Endodermal cell (in vitro differentiated cells): ENCODE measurements around the gene ZNF440. TPM values are rescaled to one million over a fixed set of nuclear protein-coding genes. Genes with fewer than 3 reads are reported as not detected.

ENCODE experiments used
- DNase-seq: peaks from one replicate; pipeline ENCODE4 v3.0.0-alpha.2; 2017
- H3K27ac ChIP-seq: 2 replicates; pipeline ENCODE4 v1.5.1; 2013; ENCODE audit warnings: mild to moderate bottlenecking, low read depth, low read length, moderate library complexity
- H3K27me3 ChIP-seq: 2 replicates; pipeline ENCODE4 v1.6.1; 2013; ENCODE audit warnings: mild to moderate bottlenecking, low read length, moderate library complexity; ENCODE audit not compliant: insufficient read depth, control insufficient read depth, poor library complexity, severe bottlenecking
- H3K36me3 ChIP-seq: 2 replicates; pipeline ENCODE4 v1.7.0; 2013; ENCODE audit warnings: mild to moderate bottlenecking, low read length, moderate library complexity; ENCODE audit not compliant: control insufficient read depth, insufficient read depth
- H3K4me1 ChIP-seq: one replicate; pipeline ENCODE4 v1.7.0; 2013; ENCODE audit warnings: low read length; ENCODE audit not compliant: control insufficient read depth, insufficient read depth
- H3K4me3 ChIP-seq: 2 replicates; pipeline ENCODE4 v1.5.1; 2013; ENCODE audit warnings: mild to moderate bottlenecking, low read length, moderate library complexity
- H3K9ac ChIP-seq: 2 replicates; pipeline ENCODE4 v1.6.1; 2013; ENCODE audit warnings: mild to moderate bottlenecking, low read length, moderate library complexity; ENCODE audit not compliant: poor library complexity, severe bottlenecking; ENCODE audit errors: extremely low read depth
- H3K9me3 ChIP-seq: 2 replicates; pipeline ENCODE4 v1.6.1; 2013; ENCODE audit warnings: mild to moderate bottlenecking, low read length, moderate library complexity; ENCODE audit not compliant: control insufficient read depth
- H3K27ac Mint-ChIP-seq: 2 replicates; pipeline ENCODE4 v1.8.0; 2020; ENCODE audit warnings: mixed read lengths
- H3K27me3 Mint-ChIP-seq: 2 replicates; pipeline ENCODE4 v1.8.0; 2021; ENCODE audit warnings: mild to moderate bottlenecking, mixed read lengths; ENCODE audit not compliant: insufficient read depth
- H3K36me3 Mint-ChIP-seq: 2 replicates; pipeline ENCODE4 v1.8.0; 2020; ENCODE audit warnings: low read depth, mixed read lengths
- H3K4me1 Mint-ChIP-seq: 2 replicates; pipeline ENCODE4 v1.8.0; 2020; ENCODE audit warnings: mixed read lengths
- H3K4me3 Mint-ChIP-seq: 2 replicates; pipeline ENCODE4 v1.8.0; 2020; ENCODE audit warnings: mild to moderate bottlenecking, moderate library complexity, mixed read lengths
- H3K9me3 Mint-ChIP-seq: 2 replicates; pipeline ENCODE4 v1.8.0; 2020; ENCODE audit warnings: mild to moderate bottlenecking, mixed read lengths
- WGBS, 2 experiments: methylation state at CpG; one replicate each; pipeline versions ENCODE4 v1.1.5 to v1.1.7; 2013; ENCODE audit warnings: missing lambda C conversion rate in 2 of 2, mixed read lengths in 1 of 2; ENCODE audit not compliant: insufficient coverage in 1 of 2, insufficient read length in 1 of 2; 5-methylcytosine and 5-hydroxymethylcytosine counted together
- total RNA-seq, 2 donors: library from RNA; stranded (reverse); fragmentation: NEBNext Ultra II Directional in 1 of 2; extraction: Animal tissue kit (Norgen Biotek cat#: 25700) in 1 of 2; gene quantifications; 2 replicates in 1 of 2; 3 replicates in 1 of 2; pipeline ENCODE4 v1.2.1, GENCODE V29; 2021
- TF ChIP-seq, protein P1 (sequence below): fragments of 200-600 bp; sonication (generic); conservative IDR thresholded peaks from 2 replicates; pipeline ENCODE4 v1.5.0; 2021; ENCODE audit warnings: antibody characterized with exemption, mild to moderate bottlenecking

Gene ZNF440
- total RNA-seq, 2 donors from 2014 or later, result 11.2 to 14.0 TPM

DNA sequence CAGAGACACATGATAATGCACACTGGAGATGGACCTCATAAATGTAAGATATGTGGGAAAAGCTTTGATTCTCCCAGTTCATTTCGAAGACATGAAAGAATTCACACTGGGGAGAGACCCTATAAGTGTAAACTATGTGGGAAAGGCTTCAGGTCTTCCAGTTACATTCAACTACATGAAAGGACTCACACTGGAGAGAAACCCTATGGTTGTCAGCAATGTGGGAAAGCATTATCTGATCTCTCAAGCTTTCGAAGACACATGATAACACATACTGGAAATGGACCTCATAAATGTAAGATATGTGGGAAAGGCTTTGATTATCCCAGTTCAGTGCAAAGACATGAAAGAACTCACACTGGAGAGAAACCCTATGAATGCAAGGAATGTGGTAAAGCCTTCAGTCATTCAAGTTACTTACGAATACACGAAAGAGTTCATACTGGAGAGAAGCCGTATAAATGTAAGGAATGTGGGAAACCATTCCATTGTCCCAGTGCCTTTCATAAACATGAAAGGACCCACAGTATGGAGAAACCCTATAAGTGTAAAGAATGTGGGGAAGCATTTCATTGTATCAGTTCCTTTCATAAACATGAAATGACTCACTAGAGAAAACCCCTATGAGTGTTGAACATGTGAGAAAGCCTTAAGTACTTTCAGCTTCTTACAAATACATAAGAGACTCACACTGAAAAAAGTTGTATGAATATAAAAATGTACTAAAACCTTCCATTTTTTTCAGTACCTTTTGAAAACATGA, 32.6 kb upstream of the ZNF440 start:
- TF ChIP-seq, protein P1, sequence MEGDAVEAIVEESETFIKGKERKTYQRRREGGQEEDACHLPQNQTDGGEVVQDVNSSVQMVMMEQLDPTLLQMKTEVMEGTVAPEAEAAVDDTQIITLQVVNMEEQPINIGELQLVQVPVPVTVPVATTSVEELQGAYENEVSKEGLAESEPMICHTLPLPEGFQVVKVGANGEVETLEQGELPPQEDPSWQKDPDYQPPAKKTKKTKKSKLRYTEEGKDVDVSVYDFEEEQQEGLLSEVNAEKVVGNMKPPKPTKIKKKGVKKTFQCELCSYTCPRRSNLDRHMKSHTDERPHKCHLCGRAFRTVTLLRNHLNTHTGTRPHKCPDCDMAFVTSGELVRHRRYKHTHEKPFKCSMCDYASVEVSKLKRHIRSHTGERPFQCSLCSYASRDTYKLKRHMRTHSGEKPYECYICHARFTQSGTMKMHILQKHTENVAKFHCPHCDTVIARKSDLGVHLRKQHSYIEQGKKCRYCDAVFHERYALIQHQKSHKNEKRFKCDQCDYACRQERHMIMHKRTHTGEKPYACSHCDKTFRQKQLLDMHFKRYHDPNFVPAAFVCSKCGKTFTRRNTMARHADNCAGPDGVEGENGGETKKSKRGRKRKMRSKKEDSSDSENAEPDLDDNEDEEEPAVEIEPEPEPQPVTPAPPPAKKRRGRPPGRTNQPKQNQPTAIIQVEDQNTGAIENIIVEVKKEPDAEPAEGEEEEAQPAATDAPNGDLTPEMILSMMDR, result no peak
- DNase-seq, result no peak
- Histone ChIP-seq H3K4me1 (no peaks in the 10 kb centered on the region), H3K9me3 (peaks cover 76% of the 10 kb centered on the region), H3K36me3 (peaks cover 45% of the 10 kb centered on the region), H3K4me3 (peak overlapping the region; percentile 37), H3K27me3 (no peaks in the 10 kb centered on the region), H3K9ac (no peak overlapping the region), H3K27ac (no peak overlapping the region)
- Mint-ChIP-seq H3K36me3 (peaks cover 42% of the 10 kb centered on the region), H3K4me1 (no peaks in the 10 kb centered on the region), H3K9me3 (peaks cover 90% of the 10 kb centered on the region), H3K27me3 (no peaks in the 10 kb centered on the region), H3K27ac (no peak overlapping the region), H3K4me3 (no peak overlapping the region)
- WGBS, 2 experiments, result 96 to 98% methylated on average over 5 of the region's 5 CpGs

DNA sequence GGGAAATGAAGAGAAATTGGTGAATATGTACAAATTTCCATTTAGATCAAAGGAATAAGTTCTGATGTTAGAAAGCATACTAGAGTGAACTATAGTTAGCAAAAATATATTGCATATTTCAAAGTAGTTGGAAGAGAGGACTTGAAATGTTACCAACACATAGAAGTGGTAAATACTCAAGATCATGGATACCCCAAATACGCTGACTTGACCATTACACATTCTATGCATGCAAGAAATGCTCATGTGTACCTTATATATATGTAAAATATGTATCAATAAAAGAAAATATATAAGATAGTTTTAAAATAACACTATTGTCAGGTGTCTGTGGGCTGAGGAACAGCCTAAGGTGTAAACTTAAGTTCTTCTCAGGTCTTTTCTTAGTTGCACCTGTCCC, 30.3 kb upstream of the ZNF440 start:
- peaks cover 87% of the 10 kb centered on the region for H3K9me3 Mint-ChIP-seq
- Histone ChIP-seq H3K4me1 (no peaks in the 10 kb centered on the region), H3K9me3 (peaks cover 55% of the 10 kb centered on the region), H3K9ac (no peak overlapping the region), H3K27ac (no peak overlapping the region), H3K4me3 (no peak overlapping the region), H3K27me3 (no peaks in the 10 kb centered on the region), H3K36me3 (peaks cover 34% of the 10 kb centered on the region)
- H3K27me3 Mint-ChIP-seq, result peaks cover 7% of the 10 kb centered on the region
- peaks cover 32% of the 10 kb centered on the region for H3K36me3 Mint-ChIP-seq
- 100% methylated on average over 1 of the region's 1 CpG; no CpG with 5 or more reads in 1 of the 2 experiments for WGBS, 2 experiments
- no peak overlapping the region for H3K4me3 Mint-ChIP-seq
- H3K4me1 Mint-ChIP-seq, result no peaks in the 10 kb centered on the region
- no peak for DNase-seq
- TF ChIP-seq, protein P1, result no peak
- H3K27ac Mint-ChIP-seq, result no peak overlapping the region

DNA sequence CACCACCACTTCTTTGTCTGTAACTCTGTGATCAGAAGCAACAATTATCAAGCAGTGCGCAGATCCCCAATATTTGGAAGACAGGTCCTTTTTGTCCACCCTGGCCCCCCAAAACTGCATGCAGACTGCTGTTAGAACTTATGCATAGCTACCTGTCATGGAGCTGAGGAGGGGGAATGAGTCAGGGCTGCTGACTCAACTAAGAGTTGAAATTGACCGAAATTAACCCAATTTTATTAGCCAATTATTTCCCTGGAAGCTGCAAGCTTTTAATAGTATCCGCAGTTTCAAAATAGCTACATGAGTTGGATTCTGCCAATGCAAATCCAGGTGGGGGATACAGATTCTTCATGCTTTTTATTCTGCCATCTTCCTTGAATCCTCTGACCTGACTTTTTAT, 29.7 kb upstream of the ZNF440 start:
- WGBS, 2 experiments, result 89 to 90% methylated on average over 3 of the region's 3 CpGs
- Histone ChIP-seq H3K27ac (no peak overlapping the region), H3K27me3 (no peaks in the 10 kb centered on the region), H3K9ac (no peak overlapping the region), H3K4me1 (no peaks in the 10 kb centered on the region), H3K36me3 (peaks cover 30% of the 10 kb centered on the region), H3K4me3 (no peak overlapping the region), H3K9me3 (peaks cover 50% of the 10 kb centered on the region)
- Mint-ChIP-seq H3K9me3 (peaks cover 87% of the 10 kb centered on the region), H3K4me1 (no peaks in the 10 kb centered on the region), H3K4me3 (no peak overlapping the region), H3K27ac (no peak overlapping the region), H3K36me3 (peaks cover 27% of the 10 kb centered on the region), H3K27me3 (peaks cover 12% of the 10 kb centered on the region)
- DNase-seq, result no peak
- TF ChIP-seq, protein P1, result no peak
